Uterus (tissue), 4 donors: ENCODE measurements around the gene FHL3. TPM values are rescaled to one million over a fixed set of nuclear protein-coding genes. Genes with fewer than 3 reads are reported as not detected.
A peak's percentile ranks its signal among the peaks of the same experiment; 100 is the strongest.
"Not testable (repeated sequence)": the region's sequence is repeated elsewhere in the genome, so short reads cannot be mapped to it uniquely, and the experiment has no call there.

ENCODE experiments used
- DNase-seq, 2 donors: peaks; one replicate each; pipeline ENCODE4 v3.0.0-alpha.2; 2019 to 2020
- H3K27ac ChIP-seq, 2 donors: fragments of 200-600 bp; sonication (generic); 1 replicate in 1 of 2; 2 replicates in 1 of 2; pipeline ENCODE4 v1.5.1; 2016 to 2018
- H3K27me3 ChIP-seq, 2 donors: fragments of 200-600 bp; sonication (generic); one replicate each; pipeline ENCODE4 v1.5.1; 2018 to 2019; ENCODE audit warnings: control low read depth in 1 of 2
- H3K36me3 ChIP-seq, 2 donors: fragments of 200-600 bp; sonication (generic); one replicate each; pipeline ENCODE4 v1.5.1; 2019; ENCODE audit warnings: control low read depth in 1 of 2
- H3K4me1 ChIP-seq, 2 donors: fragments of 200-600 bp; sonication (generic); one replicate each; pipeline ENCODE4 v1.5.1; 2018 to 2019; ENCODE audit warnings: control low read depth in 1 of 2
- H3K4me3 ChIP-seq, 2 donors: fragments of 200-600 bp; sonication (generic); 1 replicate in 1 of 2; 2 replicates in 1 of 2; pipeline ENCODE4 v1.5.1; 2018 to 2019; ENCODE audit warnings: mild to moderate bottlenecking in 1 of 2
- H3K9me3 ChIP-seq, 2 donors: fragments of 200-600 bp; sonication (generic); one replicate each; pipeline ENCODE4 v1.5.1; 2019; ENCODE audit warnings: control low read depth in 1 of 2
- CTCF ChIP-seq, 4 experiments: fragments of 200-600 bp in 2 of 4; fragments of 450-650 bp in 2 of 4; sonication (generic) in 2 of 4; IDR thresholded peaks; one replicate each; pipeline ENCODE4 v1.5.1; 2016 to 2019; ENCODE audit warnings: antibody characterized with exemption in 4 of 4, mild to moderate bottlenecking in 2 of 4, moderate library complexity in 1 of 4
- POLR2A ChIP-seq, 2 donors: fragments of 450-650 bp; IDR thresholded peaks; one replicate each; pipeline ENCODE4 v1.6.1; 2016; ENCODE audit warnings: antibody characterized with exemption in 2 of 2, mild to moderate bottlenecking in 1 of 2, moderate library complexity in 1 of 2
- intact Hi-C: fragments of 100-400 bp; cut with DNase I; formaldehyde crosslinking; loops from one replicate; pipeline ENCODE4 v1.15.1; 2023; ENCODE audit warnings: low total_unique reads
- total RNA-seq, 4 donors: library from RNA; depleted of rRNA in 3 of 4; stranded (reverse); fragments of >200 nt in 3 of 4; gene quantifications; one replicate each; pipeline versions ENCODE4 v1.1.0 to v1.2.4, GENCODE V29; 2014 to 2023
- donor health status: DM: yes; HTN: yes; CAD: no.

The FHL3 gene
- total RNA-seq, 4 donors from 2014 or later, result 21.0 to 97.5 (median 42.1) TPM

- no peaks in the 10 kb centered on the region for H3K27me3 ChIP-seq
- peaks cover 5 to 12% of the 10 kb centered on the region in 2 donors for H3K4me1 ChIP-seq
- no peaks in the 10 kb centered on the region for H3K36me3 ChIP-seq
- intact Hi-C loops, result no loop called here
- TF ChIP-seq POLR2A (IDR thresholded peaks at IDR 0.05) (no peak), CTCF (IDR thresholded peaks at IDR 0.05) (no peak)
- peak overlapping the region; percentile 66 to 71 for H3K27ac ChIP-seq
- H3K4me3 ChIP-seq, result peak overlapping the region; percentile 85 to 88
- no peak for DNase-seq
- H3K9me3 ChIP-seq, result no peaks in the 10 kb centered on the region
Measured at GRCh38 chr1:37989361-37989930, 15.9 kb downstream of the FHL3 start.

- intact Hi-C loops, result no loop called here
- H3K27me3 ChIP-seq, result no peaks in the 10 kb centered on the region
- TF ChIP-seq POLR2A (IDR thresholded peaks at IDR 0.05), result no peak
- TF ChIP-seq CTCF (IDR thresholded peaks at IDR 0.05), result no peak
- no peaks in the 10 kb centered on the region for H3K9me3 ChIP-seq
- no peak for DNase-seq
- H3K4me3 ChIP-seq, result no peak overlapping the region
- peaks cover 5 to 12% of the 10 kb centered on the region in 2 donors for H3K4me1 ChIP-seq
- no peaks in the 10 kb centered on the region for H3K36me3 ChIP-seq
- H3K27ac ChIP-seq, result no peak overlapping the region
Measured at GRCh38 chr1:37987679-37988078, 17.6 kb downstream of the FHL3 start.

GRCh38 chr1:37983546-37983945, 21.8 kb downstream of the FHL3 start:
- TF ChIP-seq CTCF (IDR thresholded peaks at IDR 0.05) (no peak), POLR2A (IDR thresholded peaks at IDR 0.05) (no peak)
- Histone ChIP-seq H3K27ac (no peak overlapping the region), H3K27me3 (no peaks in the 10 kb centered on the region), H3K36me3 (no peaks in the 10 kb centered on the region), H3K4me1 (peaks cover 0 to 5% of the 10 kb centered on the region in 2 donors), H3K9me3 (no peaks in the 10 kb centered on the region), H3K4me3 (no peak overlapping the region)
- intact Hi-C loops, result no loop called here
- DNase-seq, result no peak

- H3K4me1 ChIP-seq, result no peaks in the 10 kb centered on the region
- H3K4me3 ChIP-seq, result no peak overlapping the region
- no peak for TF ChIP-seq POLR2A (IDR thresholded peaks at IDR 0.05)
- TF ChIP-seq CTCF (IDR thresholded peaks at IDR 0.05), result no peak
- no peak for DNase-seq
- H3K27me3 ChIP-seq, result no peaks in the 10 kb centered on the region
- H3K36me3 ChIP-seq, result no peaks in the 10 kb centered on the region
- intact Hi-C loops, result no loop called here
- no peak overlapping the region for H3K27ac ChIP-seq
- H3K9me3 ChIP-seq, result no peaks in the 10 kb centered on the region
Measured at GRCh38 chr1:37978541-37978940, 26.8 kb downstream of the FHL3 start.

GRCh38 chr1:37975083-37975482, 30.2 kb downstream of the FHL3 start:
- DNase-seq, H3K36me3 ChIP-seq, H3K4me3 ChIP-seq, H3K27ac ChIP-seq, H3K9me3 ChIP-seq, H3K27me3 ChIP-seq, intact Hi-C loops, H3K4me1 ChIP-seq: not testable (repeated sequence)
- TF ChIP-seq CTCF (IDR thresholded peaks at IDR 0.05), result peak in 3 of 4 experiments; percentile 32 to 43 (median 32)
